GM19397 (cell line): ENCODE results near the gene DYNLT2.

Experiments used
- ATAC-seq: cut with Tn5 transposase; IDR thresholded peaks from one replicate; pipeline ENCODE4 v1.9.1; 2021; ENCODE audit warnings: mild to moderate bottlenecking, moderate library complexity; ENCODE audit not compliant: unreplicated experiment

The DYNLT2 gene, protein sequence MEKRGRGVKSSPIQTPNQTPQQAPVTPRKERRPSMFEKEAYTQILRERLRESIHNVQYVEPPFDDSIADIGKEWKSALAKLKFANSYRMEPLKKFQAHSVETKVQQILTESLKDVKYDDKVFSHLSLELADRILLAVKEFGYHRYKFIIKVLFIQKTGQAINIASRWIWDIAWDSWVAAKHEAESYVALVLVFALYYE

DNA sequence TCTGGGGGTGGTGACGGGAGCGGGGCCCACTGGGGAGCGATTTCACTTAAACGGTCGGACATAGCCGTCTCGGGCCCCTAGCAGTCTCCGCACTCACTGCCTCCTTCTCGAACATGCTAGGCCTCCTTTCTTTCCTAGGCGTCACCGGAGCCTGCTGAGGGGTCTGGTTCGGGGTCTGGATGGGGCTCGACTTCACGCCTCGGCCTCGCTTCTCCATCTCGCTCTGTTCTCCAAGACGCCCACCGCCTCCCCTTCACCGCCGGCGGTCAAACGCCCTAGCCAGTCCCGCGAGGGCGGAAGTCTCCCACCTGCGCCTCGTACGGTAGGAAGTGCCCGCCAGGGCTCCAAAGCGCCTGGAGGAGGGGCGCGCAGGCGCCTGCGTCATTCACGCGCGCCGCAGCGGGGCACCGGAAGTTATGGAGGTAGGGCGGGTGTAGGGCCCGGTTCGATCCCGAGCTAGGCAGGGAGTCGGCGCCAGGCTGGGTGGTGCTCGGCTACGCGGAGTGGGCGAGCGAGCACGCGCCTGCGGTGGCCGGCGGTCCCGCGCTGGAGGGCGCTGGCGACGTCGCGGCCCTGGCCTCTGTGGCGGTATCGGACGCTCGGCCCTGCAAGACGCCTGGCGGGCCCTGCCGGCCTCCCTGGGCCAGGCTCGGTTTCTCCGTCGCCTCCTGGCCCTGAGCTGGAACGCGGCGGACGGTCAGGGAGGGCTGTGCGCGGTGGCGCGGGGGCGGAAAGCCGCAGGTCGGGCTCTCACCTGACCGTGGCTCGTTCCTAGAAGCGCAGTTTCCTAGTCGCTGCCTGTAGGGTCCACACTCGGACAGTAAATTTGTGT, at the start of gene DYNLT2, which contains the start of gene ERMARD:
TSS of gene DYNLT2 (minus strand) at position 331 of the 832 bp plus-strand sequence. CDS start at position 217, 114 bp downstream.
TSS of gene ERMARD (plus strand) at position 381 of the 832 bp plus-strand sequence. CDS start at position 417, 36 bp downstream.
- ATAC-seq = peak; percentile 97

DNA sequence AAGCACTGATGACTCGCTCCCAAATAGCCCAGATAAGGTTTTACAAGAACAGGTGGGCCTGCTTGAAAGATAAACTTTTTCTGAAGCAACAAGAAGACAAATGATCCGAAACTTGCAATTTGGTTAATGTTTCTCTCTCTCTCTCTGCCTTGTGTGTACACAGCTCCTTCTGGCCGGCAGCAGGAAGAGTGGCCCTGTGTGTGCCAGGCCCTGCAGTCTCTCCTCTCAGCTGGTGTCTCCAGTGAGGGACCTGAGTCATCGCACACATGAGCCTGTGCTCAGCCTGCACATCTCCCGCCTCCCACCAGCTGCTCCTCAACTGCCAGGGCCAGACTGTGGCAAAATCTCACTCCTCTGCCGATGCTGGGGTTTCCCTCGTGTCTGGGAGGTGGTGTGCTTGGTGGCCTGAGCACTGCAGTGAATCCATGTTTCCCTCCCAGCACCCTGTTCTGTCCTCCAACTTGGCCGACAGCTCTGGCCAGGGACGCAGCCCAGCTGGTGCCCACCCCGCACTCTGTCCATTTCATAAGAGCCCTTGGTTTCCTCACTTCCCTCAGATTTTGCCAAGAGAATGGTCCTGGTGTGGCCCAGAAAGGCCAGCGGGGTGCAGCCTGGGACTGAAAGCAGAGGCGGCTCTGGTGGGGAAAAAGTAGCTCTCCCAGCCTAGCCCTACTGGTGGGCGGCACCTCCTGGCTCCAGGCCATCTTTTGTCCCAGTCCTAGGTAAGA, 49.5 kb upstream of the DYNLT2 start:
- peak; percentile 42 for ATAC-seq

GRCh38 chr6:169800116-169800667, 48.8 kb upstream of the DYNLT2 start:
- no peak for ATAC-seq

- no peak for ATAC-seq
Observed at GRCh38 chr6:169799474-169799926, 48.1 kb upstream of the DYNLT2 start.

GRCh38 chr6:169798764-169799473, 47.5 kb upstream of the DYNLT2 start:
- ATAC-seq = no peak

DNA sequence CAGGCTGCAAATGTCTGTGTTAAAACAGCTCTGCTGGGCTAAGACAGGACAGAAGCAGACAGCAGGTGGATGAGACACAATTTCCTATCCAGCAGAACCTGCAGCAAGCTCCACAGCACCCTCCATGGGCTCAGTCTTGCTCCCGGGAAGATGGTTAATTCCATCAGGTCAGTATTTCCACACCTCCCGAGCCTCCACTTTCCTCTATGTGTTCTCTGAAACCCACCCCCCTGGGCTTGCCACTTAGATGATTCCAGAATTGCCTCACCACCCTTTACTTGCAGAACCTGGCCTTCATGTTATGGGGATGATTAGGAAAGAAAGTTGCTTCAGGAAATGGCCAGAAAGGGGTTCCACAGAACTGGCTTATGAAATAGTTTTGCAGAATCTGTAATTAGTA, 43.8 kb upstream of the DYNLT2 start:
- ATAC-seq = no peak

- no peak for ATAC-seq
Observed at GRCh38 chr6:169794317-169795055, 43.1 kb upstream of the DYNLT2 start.

GRCh38 chr6:169793408-169793807, 42.0 kb upstream of the DYNLT2 start:
- no peak for ATAC-seq

DNA sequence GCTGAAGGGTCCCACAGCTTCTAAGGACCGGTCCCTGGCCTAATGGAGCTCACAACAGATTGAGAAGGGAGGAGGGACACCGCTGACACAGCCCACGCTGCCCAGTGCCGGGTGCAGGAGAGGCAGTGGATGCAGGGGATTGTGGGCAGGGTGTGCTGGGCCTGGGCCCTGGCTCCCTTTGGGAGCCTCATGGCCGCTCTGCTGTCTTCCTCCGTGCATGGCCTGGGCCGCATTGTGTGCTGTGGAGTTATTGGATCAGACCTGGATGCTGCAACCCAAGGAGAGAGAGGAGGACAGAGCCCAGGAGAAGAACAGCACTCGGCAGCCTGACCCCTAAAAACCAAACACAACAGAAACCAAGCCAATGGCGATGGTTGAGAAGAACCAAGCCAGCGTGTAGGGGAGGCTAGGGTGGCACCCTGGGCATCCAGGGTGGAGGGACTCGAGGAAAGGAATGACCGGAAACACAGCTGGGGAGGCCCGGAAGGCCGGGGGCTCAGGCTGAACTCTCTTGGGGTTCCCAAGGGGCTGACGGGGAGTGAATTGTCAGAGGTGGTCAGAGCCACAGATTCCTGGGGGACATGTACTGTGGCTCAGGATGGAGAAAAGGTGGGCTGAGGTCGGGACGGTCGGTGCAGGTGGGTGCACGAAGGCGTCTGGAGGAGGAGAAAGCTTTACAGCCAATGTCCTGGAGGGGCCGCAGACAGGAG, 41.1 kb upstream of the DYNLT2 start:
- ATAC-seq = no peak

DNA sequence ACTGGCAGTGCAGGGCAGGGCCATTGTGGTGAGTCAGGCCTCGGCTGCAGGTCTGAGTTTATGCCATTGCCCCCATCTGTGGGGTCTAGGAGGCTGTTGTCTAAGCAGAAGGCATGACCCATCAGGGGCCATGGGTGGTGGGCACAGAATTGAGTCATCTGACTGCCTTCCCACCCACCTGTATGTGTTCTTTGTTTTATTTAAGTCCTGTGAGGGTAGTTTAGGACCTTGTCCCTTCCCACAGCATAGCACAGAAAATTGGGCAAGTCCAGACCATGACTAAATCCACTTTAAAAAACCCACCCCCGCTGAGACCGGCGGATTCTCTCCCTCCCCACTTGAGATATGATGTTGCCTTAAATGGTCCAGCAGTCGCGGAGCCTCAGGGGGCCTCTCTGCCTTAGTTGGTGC, 40.4 kb upstream of the DYNLT2 start:
- ATAC-seq = no peak

DNA sequence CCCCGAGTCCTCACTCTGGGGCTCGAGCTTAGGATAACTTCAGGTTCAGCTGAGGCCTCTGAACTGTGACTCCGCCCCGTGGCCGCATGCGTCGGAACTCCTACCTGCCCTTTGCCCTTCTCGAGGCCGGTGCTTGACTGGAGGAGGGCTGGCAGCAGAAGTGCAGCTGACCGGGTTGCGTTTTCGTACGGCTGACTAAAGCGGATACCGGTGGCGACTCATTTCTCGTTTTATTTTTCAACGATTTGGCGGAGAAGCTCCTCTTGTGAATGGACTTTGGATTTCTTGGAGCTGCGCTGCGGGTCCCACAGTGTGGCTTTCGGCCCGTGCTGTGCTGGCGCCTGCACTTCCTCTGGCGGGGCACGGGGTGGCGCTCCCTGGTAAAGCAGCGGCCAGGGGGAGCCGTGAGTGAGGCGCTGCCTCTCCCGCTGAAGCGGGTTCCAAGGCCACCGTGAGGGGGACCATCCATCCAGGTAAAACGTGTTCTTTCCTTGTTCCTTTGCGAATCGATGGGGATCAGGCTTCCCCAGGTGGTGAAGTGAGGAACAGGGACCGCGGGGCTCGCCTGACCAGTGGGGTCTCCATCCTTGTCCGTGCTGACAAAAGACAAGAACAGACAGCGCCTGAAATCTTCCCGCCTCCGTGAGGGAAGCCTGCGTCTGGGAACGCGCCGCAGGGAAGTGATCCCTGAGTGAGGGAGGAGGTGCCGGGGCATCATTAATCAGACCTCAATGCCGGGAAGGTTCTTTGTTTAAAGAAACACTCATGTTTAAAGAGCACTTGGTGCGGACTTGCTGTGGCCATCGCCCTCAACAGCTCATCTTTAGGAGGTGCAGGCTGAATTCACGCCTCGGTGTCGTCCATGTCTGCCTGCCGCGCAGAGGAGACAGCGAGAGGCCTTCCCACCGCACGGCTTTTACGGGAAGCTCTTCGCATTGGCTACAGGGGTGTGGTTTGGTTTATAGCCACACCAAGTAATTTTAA, 38.9 kb upstream of the DYNLT2 start:
- peak; percentile 92 for ATAC-seq

GRCh38 chr6:169789146-169789943, 38.0 kb upstream of the DYNLT2 start:
- ATAC-seq = no peak

GRCh38 chr6:169788809-169789145, 37.4 kb upstream of the DYNLT2 start:
- no peak for ATAC-seq

DNA sequence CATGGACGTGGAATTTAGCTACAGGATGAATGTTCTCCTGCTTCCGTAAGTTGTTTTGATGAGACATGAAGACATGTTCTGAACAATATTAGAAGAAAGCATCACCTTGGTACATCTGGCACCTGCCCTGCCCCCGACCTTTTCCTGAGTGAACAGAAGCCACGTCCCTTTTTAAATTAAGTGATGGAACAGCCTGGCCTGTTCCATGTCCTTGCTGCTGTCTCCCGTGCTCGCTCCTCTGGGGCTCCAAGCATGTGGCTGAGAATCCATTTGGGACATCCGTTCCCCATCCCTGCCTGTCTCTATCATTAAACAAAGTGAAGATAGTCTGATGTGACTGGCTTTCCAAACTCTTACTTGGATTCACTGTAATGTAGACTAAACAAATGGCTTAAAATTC, 36.4 kb upstream of the DYNLT2 start:
- ATAC-seq = no peak

GRCh38 chr6:169786349-169786748, 35.0 kb upstream of the DYNLT2 start:
- ATAC-seq = no peak

- no peak for ATAC-seq
Observed at GRCh38 chr6:169785566-169785965, 34.2 kb upstream of the DYNLT2 start.

- no peak for ATAC-seq
Observed at GRCh38 chr6:169784821-169785340, 33.5 kb upstream of the DYNLT2 start.
